ACC112 (cell line): ENCODE data around the gene JADE2.

Experiments used
- H2AFZ ChIP-seq: fragments of 200-600 bp; sonication (generic); one replicate; pipeline ENCODE4 v1.6.0; 2017; ENCODE audit warnings: antibody characterized with exemption, low read length; ENCODE audit not compliant: unreplicated experiment
- H3K27ac ChIP-seq: fragments of 200-600 bp; sonication (generic); 2 replicates; pipeline ENCODE4 v1.5.1; 2014; ENCODE audit warnings: low read depth, mild to moderate bottlenecking, antibody characterized with exemption, low read length, moderate library complexity
- H3K27me3 ChIP-seq: fragments of 200-600 bp; sonication (generic); 2 replicates; pipeline ENCODE4 v1.6.1; 2014; ENCODE audit warnings: mild to moderate bottlenecking, antibody characterized with exemption, low read length, moderate library complexity, mixed read lengths; ENCODE audit not compliant: insufficient read depth
- H3K36me3 ChIP-seq: fragments of 200-600 bp; sonication (generic); 2 replicates; pipeline ENCODE4 v1.6.1; 2016; ENCODE audit warnings: mild to moderate bottlenecking, antibody characterized with exemption, low read length, moderate library complexity, mixed read lengths; ENCODE audit not compliant: insufficient read depth
- H3K4me1 ChIP-seq: fragments of 200-600 bp; sonication (generic); one replicate; pipeline ENCODE4 v1.6.1; 2016; ENCODE audit warnings: low read length, mixed read lengths; ENCODE audit not compliant: insufficient read depth, unreplicated experiment, control insufficient read depth
- H3K4me3 ChIP-seq: fragments of 200-600 bp; sonication (generic); 2 replicates; pipeline ENCODE4 v1.5.1; 2014; ENCODE audit warnings: mild to moderate bottlenecking, low read depth, low read length
- H3K79me2 ChIP-seq: fragments of 200-600 bp; sonication (generic); one replicate; pipeline ENCODE4 v1.6.0; 2016; ENCODE audit warnings: low read length; ENCODE audit not compliant: control insufficient read depth, unreplicated experiment, insufficient read depth

JADE2 gene

GRCh38 chr5:134563221-134563620 lies 37.8 kb downstream of the JADE2 start:
- Histone ChIP-seq H3K4me3 (no peak overlapping the region), H3K36me3 (peaks cover 27% of the 10 kb centered on the region; the same call in 1 of the 2 replicates), H3K27ac (no peak overlapping the region), H3K27me3 (no peaks in the 10 kb centered on the region), H3K4me1 (peaks cover 22% of the 10 kb centered on the region), H2AFZ (no peak overlapping the region), H3K79me2 (peaks cover 12% of the 10 kb centered on the region)

GRCh38 chr5:134563962-134564361 lies 38.5 kb downstream of the JADE2 start:
- Histone ChIP-seq H3K36me3 (peaks cover 27% of the 10 kb centered on the region; the same call in 1 of the 2 replicates), H3K27ac (no peak overlapping the region), H3K27me3 (no peaks in the 10 kb centered on the region), H2AFZ (no peak overlapping the region), H3K79me2 (peaks cover 6% of the 10 kb centered on the region), H3K4me3 (no peak overlapping the region), H3K4me1 (peaks cover 29% of the 10 kb centered on the region)

DNA sequence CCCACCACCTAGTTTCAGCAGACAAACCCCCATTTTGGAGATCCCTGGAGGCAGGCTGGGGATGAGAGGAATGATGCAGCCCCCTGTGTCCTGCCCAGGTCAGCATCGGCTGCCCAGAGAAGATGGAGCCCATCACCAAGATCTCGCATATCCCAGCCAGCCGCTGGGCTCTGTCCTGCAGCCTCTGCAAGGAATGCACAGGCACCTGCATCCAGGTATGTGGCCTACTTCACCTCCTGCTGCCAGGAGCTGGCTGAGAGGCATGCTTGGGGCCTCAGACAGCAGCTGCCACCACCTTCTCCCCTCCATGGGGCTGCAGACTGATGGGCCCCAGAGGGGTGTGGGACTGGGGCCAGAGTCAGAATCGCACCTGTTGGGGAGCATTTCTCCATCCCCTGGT lies 38.9 kb downstream of the JADE2 start:
- no peaks in the 10 kb centered on the region for H3K27me3 ChIP-seq
- H3K27ac ChIP-seq: no peak overlapping the region
- H3K4me3 ChIP-seq: no peak overlapping the region
- peaks cover 2% of the 10 kb centered on the region for H3K79me2 ChIP-seq
- no peak overlapping the region for H2AFZ ChIP-seq
- H3K36me3 ChIP-seq: peaks cover 27% of the 10 kb centered on the region; the same call in 1 of the 2 replicates
- H3K4me1 ChIP-seq: peaks cover 33% of the 10 kb centered on the region

DNA sequence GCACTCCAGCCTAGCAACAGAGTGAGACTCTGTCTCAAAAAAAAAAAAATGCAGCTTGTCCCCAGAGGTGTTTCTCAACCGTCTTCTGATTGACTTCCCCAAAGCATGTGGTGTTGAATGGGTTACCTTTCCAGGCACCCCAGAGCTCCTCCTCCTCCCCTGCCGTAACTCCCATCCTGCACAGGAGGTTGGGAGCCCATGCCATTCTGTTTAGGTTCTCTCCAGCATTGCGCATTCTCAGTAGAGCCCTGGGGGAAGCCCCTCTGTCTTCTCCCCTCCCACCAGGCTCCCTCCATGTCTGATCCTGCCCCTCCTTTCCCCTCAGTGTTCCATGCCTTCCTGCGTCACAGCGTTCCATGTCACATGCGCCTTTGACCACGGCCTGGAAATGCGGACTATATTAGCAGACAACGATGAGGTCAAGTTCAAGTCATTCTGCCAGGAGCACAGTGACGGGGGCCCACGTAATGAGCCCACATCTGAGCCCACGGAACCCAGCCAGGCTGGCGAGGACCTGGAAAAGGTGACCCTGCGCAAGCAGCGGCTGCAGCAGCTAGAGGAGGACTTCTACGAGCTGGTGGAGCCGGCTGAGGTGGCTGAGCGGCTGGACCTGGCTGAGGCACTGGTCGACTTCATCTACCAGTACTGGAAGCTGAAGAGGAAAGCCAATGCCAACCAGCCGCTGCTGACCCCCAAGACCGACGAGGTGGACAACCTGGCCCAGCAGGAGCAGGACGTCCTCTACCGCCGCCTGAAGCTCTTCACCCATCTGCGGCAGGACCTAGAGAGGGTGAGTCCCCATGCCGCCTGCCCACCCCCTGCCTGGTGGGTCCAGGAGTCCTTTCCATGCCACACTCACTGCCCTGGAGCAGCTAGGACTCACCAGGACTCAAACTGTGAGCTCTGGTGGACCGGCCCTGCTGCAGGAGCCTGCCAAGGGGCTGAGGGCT lies 40.6 kb downstream of the JADE2 start:
- H3K27ac ChIP-seq: no peak overlapping the region

GRCh38 chr5:134566741-134567221 lies 41.3 kb downstream of the JADE2 start:
- peaks cover 20% of the 10 kb centered on the region; the same call in 1 of the 2 replicates for H3K36me3 ChIP-seq
- no peak overlapping the region for H3K4me3 ChIP-seq
- no peaks in the 10 kb centered on the region for H3K27me3 ChIP-seq
- no peak overlapping the region for H3K27ac ChIP-seq
- H3K79me2 ChIP-seq: peaks cover 16% of the 10 kb centered on the region
- H2AFZ ChIP-seq: no peak overlapping the region
- peaks cover 32% of the 10 kb centered on the region for H3K4me1 ChIP-seq

More for the DNA sequence above, 40.6 kb downstream of the JADE2 start:
- peaks cover 40% of the 10 kb centered on the region for H3K4me1 ChIP-seq
- H2AFZ ChIP-seq: no peak overlapping the region
- peaks cover 18% of the 10 kb centered on the region; the same call in 1 of the 2 replicates for H3K36me3 ChIP-seq
- no peak overlapping the region for H3K4me3 ChIP-seq
- peaks cover 14% of the 10 kb centered on the region for H3K79me2 ChIP-seq
- no peaks in the 10 kb centered on the region for H3K27me3 ChIP-seq

- Histone ChIP-seq H3K27me3 (no peaks in the 10 kb centered on the region), H3K4me1 (peaks cover 27% of the 10 kb centered on the region), H2AFZ (no peak overlapping the region), H3K27ac (peak overlapping the region; percentile 79), H3K36me3 (peaks cover 24% of the 10 kb centered on the region; the same call in 1 of the 2 replicates), H3K79me2 (peaks cover 16% of the 10 kb centered on the region), H3K4me3 (peak overlapping the region; percentile 6; the same call in 1 of the 2 replicates)
These were observed 42.3 kb downstream of the JADE2 start for GRCh38 chr5:134567641-134568336.

DNA sequence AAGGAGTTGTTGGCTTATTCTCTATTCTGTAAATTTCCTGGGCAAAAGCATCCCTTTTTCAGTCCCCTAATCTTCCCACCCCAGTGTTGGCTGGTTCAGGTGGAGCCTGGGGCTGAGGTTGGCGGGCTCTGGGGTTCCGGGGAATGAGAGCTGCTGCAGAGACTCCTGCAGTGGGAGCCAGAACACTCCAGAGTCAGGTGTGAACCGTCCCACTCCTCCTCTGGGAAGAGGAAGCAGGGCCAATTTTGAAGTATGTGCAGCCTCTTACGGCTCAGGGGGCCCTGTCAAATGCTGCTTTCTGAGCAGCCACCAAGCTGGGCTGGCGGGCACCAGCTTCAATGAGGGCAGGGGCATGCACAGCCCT lies 42.8 kb downstream of the JADE2 start:
- Histone ChIP-seq H3K4me1 (peaks cover 27% of the 10 kb centered on the region), H2AFZ (no peak overlapping the region), H3K36me3 (peaks cover 27% of the 10 kb centered on the region; the same call in 1 of the 2 replicates), H3K27me3 (no peaks in the 10 kb centered on the region), H3K79me2 (peaks cover 16% of the 10 kb centered on the region), H3K4me3 (peak overlapping the region; percentile 6; the same call in 1 of the 2 replicates), H3K27ac (peak overlapping the region; percentile 79)

- no peak overlapping the region for H2AFZ ChIP-seq
- H3K36me3 ChIP-seq: peaks cover 29% of the 10 kb centered on the region; the same call in 1 of the 2 replicates
- peaks cover 27% of the 10 kb centered on the region for H3K4me1 ChIP-seq
- H3K79me2 ChIP-seq: peaks cover 16% of the 10 kb centered on the region
- H3K27ac ChIP-seq: peak overlapping the region; percentile 79
- H3K4me3 ChIP-seq: no peak overlapping the region
- no peaks in the 10 kb centered on the region for H3K27me3 ChIP-seq
These were observed 43.6 kb downstream of the JADE2 start for GRCh38 chr5:134568761-134569695.

DNA sequence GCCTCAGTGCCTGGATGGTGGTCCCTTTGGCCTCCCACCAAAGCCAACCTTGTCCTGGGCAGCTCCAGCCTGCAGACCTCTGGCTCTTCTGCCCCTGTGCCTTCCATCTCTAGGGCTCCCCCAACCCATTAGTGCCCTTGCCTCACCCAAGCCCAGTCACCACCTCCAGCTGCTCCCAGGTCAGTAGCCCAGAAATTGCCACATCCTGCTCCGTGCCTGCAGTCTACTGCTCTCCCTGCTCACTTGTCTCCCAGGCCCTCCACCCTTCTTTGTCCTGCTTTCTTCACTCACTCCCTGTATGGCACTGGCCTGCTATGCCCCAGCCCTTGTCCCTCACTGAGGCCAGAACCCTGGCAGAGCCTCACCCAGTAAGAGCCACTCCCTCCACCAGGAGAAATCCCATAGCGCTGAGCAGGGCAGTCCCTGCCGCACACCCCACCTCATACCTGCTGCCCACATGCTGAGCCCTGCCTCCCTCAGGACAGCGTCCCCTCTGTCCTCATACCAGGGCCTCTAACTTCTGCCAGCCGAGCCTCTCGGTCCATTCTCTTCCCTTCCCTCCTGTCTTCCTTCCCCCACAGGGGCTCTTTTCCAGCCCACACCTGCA lies 44.4 kb downstream of the JADE2 start:
- Histone ChIP-seq H2AFZ (no peak overlapping the region), H3K36me3 (peaks cover 27% of the 10 kb centered on the region; the same call in 1 of the 2 replicates), H3K27ac (peak overlapping the region; percentile 79), H3K79me2 (peaks cover 16% of the 10 kb centered on the region), H3K4me3 (no peak overlapping the region), H3K4me1 (peaks cover 27% of the 10 kb centered on the region), H3K27me3 (no peaks in the 10 kb centered on the region)
